Effector memory CD8-positive, alpha-beta T cell (primary cell): Measurements from ENCODE around the gene LRRC75A.
A peak's percentile ranks its signal among the peaks of the same experiment; 100 is the strongest.
"Not testable (repeated sequence)": the region's sequence is repeated elsewhere in the genome, so short reads cannot be mapped to it uniquely, and the experiment has no call there.

Experiments
- ATAC-seq: fragments of 150-1000 bp; cut with Tn5 transposase; replicated peaks from 2 replicates; pipeline ENCODE4 v1.10.0; 2021; ENCODE audit warnings: mild to moderate bottlenecking, moderate library complexity
- DNase-seq, 3 experiments: peaks; one replicate each; pipeline ENCODE4 v3.0.0; 2021
- H3K27ac Mint-ChIP-seq, 2 donors: one replicate each; pipeline ENCODE4 v1.8.0; 2022; ENCODE audit warnings: mild to moderate bottlenecking in 2 of 2, mixed read lengths in 2 of 2, moderate library complexity in 2 of 2
- H3K27me3 Mint-ChIP-seq, 2 donors: one replicate each; pipeline ENCODE4 v1.8.0; 2022; ENCODE audit warnings: mixed read lengths in 2 of 2
- H3K36me3 Mint-ChIP-seq: one replicate; pipeline ENCODE4 v1.8.0; 2022; ENCODE audit warnings: mild to moderate bottlenecking, moderate library complexity, mixed read lengths; ENCODE audit not compliant: insufficient read depth
- H3K4me1 Mint-ChIP-seq, 2 donors: one replicate each; pipeline ENCODE4 v1.8.0; 2022; ENCODE audit warnings: low read depth in 2 of 2, mixed read lengths in 2 of 2
- H3K4me3 Mint-ChIP-seq, 2 donors: one replicate each; pipeline ENCODE4 v1.8.0; 2022; ENCODE audit warnings: mild to moderate bottlenecking in 2 of 2, mixed read lengths in 2 of 2, moderate library complexity in 2 of 2
- H3K9me3 Mint-ChIP-seq, 2 donors: one replicate each; pipeline ENCODE4 v1.8.0; 2022; ENCODE audit warnings: mixed read lengths in 2 of 2
- total RNA-seq, 9 experiments: gene quantifications; one replicate each; lab custom pipeline; 2026; lab: John Stamatoyannopoulos, UW

The LRRC75A gene, protein sequence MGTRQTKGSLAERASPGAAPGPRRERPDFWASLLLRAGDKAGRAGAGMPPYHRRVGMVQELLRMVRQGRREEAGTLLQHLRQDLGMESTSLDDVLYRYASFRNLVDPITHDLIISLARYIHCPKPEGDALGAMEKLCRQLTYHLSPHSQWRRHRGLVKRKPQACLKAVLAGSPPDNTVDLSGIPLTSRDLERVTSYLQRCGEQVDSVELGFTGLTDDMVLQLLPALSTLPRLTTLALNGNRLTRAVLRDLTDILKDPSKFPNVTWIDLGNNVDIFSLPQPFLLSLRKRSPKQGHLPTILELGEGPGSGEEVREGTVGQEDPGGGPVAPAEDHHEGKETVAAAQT
- total RNA-seq, result 1.4 to 10.2 (median 6.3) reads per million in 9 experiments

- Mint-ChIP-seq H3K4me3 (peak within 1 kb of the TSS; percentile 71 to 76), H3K27ac (peak within 1 kb of the TSS; percentile 31 to 54), H3K36me3 (peaks cover 4% of the 10 kb centered on the region), H3K9me3 (no peaks in the 10 kb centered on the region), H3K27me3 (no peaks in the 10 kb centered on the region), H3K4me1 (peaks cover 12 to 13% of the 10 kb centered on the region in 2 donors)
- DNase-seq (peak; percentile 27 to 42 (median 32)), ATAC-seq (peak; percentile 87)
These were observed at the start of gene LRRC75A for GRCh38 chr17:16491703-16492612. Gene LRRC75A, minus strand, starts transcription at chr17:16492193. Its CDS starts 203 bp downstream, at chr17:16491990.

DNA sequence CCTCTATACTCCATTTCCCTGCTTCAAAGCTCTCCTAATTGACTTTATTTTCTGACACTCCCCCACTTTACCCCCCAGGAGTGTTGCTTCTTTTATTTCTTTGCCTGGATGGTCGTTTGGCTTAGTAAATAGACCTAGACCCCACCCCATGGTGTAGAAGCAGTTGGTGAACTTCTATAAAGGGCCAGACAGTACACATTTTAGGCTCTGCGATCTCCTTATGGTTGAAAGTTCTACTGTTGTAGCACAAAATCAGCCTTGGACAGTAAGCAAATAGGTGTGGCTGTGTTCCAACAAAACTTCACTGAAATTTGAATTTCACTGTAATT lies 45.1 kb upstream of the LRRC75A start:
- DNase-seq, result no peak
- Mint-ChIP-seq H3K4me3 (peak overlapping the region; percentile 98 to 100), H3K27ac (peak overlapping the region in 1 of 2 donors; percentile 96), H3K27me3 (peaks cover 0 to 5% of the 10 kb centered on the region in 2 donors), H3K4me1 (peaks cover 17 to 21% of the 10 kb centered on the region in 2 donors), H3K9me3 (peaks cover 0 to 2% of the 10 kb centered on the region in 2 donors), H3K36me3 (peaks cover 9% of the 10 kb centered on the region)
- no peak for ATAC-seq

DNA sequence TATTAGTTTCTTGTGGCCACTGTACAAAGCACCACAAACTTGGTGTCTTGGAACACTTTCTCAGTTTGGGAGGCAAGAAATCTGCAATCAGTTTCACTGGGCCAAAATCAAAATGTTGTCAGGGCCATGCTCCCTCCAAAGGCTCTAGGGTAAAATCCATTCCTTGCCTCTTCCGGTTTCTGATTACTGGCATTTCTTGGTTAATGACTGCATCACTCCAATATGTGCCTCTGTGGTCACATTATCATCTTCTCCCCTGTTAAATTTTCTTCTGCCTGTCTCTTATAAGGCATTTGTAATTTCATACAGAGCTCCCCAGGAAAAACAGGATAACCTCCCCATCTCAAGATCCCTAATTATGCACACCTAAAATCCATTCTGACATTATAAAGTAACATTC lies 42.2 kb upstream of the LRRC75A start:
- no peak for DNase-seq
- Mint-ChIP-seq H3K9me3 (peaks cover 0 to 2% of the 10 kb centered on the region in 2 donors), H3K4me1 (peaks cover 17 to 21% of the 10 kb centered on the region in 2 donors), H3K27me3 (peaks cover 21 to 27% of the 10 kb centered on the region in 2 donors), H3K27ac (no peak overlapping the region), H3K36me3 (peaks cover 9% of the 10 kb centered on the region), H3K4me3 (no peak overlapping the region)
- no peak for ATAC-seq

DNA sequence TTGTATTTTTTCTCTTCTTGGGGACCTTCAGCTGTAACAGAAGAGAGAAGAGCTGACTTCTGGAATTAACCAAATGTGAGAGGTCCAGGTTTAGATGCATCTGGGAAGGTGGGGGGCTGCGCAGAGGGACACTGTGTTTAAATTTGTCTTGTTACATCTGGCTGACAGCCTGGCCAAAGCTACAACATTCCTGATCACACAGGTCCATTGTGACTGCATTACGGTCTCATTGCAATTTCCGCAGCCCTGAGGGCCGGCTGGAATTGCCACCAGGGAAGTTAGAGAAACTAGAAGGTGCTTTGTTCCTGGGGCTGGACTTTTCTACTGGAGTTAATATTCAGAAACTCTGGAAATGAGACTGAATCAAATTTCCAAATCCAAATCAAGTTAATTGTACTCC lies 37.9 kb upstream of the LRRC75A start:
- Mint-ChIP-seq H3K36me3 (no peaks in the 10 kb centered on the region), H3K4me1 (peaks cover 1 to 2% of the 10 kb centered on the region in 2 donors), H3K9me3 (no peaks in the 10 kb centered on the region), H3K4me3 (no peak overlapping the region), H3K27ac (no peak overlapping the region), H3K27me3 (peaks cover 51 to 66% of the 10 kb centered on the region in 2 donors)
- ATAC-seq (no peak), DNase-seq (no peak)

DNA sequence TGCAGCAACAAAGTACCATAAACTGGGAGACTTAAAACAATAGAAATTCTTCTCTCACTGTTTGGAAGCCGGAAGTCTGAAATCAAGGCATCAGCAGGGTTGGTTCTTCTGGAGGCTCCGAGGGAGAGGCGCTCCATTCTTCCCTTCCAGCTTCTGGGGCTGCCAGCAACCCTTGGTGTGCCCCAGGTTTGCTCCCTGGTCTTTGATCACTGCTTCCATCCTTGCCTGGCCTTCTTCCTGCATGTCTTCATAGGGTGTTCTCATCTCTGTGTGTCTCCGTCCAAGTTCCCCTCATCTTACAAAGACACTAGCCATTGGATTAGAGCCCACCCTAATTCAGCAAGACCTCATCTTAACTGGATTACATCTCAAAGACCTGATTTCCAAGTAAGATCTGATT lies 35.3 kb upstream of the LRRC75A start:
- Mint-ChIP-seq H3K4me3 (no peak overlapping the region), H3K4me1 (no peaks in the 10 kb centered on the region), H3K36me3 (no peaks in the 10 kb centered on the region), H3K27me3 (peaks cover 52 to 69% of the 10 kb centered on the region in 2 donors), H3K9me3 (no peaks in the 10 kb centered on the region), H3K27ac (no peak overlapping the region)
- ATAC-seq, result no peak
- no peak for DNase-seq

GRCh38 chr17:16525556-16525955 lies 33.6 kb upstream of the LRRC75A start:
- ATAC-seq, DNase-seq, H3K27ac Mint-ChIP-seq, H3K9me3 Mint-ChIP-seq, H3K4me1 Mint-ChIP-seq, H3K36me3 Mint-ChIP-seq, H3K4me3 Mint-ChIP-seq: not testable (repeated sequence)
- peaks cover 45 to 65% of the 10 kb centered on the region in 2 donors for H3K27me3 Mint-ChIP-seq

DNA sequence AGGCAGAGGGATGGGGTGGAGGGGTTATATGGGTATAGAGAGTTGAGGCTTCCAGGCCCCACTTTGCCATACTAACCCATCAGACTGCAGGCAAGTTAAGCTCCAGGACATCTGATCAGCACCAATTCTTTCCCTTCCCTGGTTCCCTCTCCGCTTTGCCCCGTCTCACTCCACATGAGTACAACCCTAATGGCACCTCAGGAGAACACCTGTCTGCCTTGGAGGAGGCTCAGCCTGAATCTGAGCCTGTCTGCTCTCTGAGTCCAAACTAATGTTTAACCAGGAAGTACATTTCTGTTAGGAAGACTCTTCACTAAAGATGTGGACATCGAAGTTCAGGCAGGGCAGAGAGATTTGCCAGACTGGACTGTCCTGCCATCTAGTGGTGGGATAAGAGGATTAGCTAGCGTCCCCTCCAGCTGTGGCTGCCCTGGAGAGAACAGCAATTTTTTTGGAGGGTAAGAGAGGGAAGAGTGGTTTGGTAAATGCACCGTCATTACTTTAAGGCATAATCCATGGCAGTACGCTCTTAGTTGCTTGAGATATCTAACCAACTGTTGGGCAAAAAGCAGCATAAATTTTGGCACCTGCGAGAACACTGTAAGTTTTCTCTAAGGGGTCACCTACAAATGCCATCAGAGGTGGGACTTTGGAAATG lies 29.2 kb upstream of the LRRC75A start:
- Mint-ChIP-seq H3K9me3 (no peaks in the 10 kb centered on the region), H3K4me1 (peaks cover 0 to 3% of the 10 kb centered on the region in 2 donors), H3K27me3 (peaks cover 36 to 71% of the 10 kb centered on the region in 2 donors), H3K4me3 (no peak overlapping the region), H3K36me3 (no peaks in the 10 kb centered on the region), H3K27ac (peak overlapping the region in 1 of 2 donors; percentile 12)
- DNase-seq (peak; percentile 59 to 61 (median 60)), ATAC-seq (peak; percentile 97)

DNA sequence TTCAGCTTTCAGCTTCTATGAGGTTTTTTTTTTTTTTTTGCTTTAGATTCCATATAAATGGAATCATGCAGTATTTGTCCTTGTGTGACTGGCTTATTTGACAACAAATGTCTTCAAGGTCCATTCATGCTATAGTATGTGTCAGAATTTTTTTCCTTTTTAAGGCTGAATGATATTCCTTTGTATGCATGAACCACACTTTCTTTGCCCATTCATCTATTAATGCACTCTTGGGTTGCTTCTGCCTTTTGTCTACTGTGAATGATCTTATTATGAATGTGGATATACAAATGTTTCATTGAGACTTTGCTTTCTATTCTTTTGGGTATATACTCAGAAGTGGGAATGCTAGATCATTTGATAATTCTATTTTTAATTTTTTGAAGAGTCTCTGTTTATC lies 27.0 kb upstream of the LRRC75A start:
- Mint-ChIP-seq H3K4me3 (no peak overlapping the region), H3K4me1 (peaks cover 0 to 3% of the 10 kb centered on the region in 2 donors), H3K9me3 (no peaks in the 10 kb centered on the region), H3K27me3 (peaks cover 53 to 84% of the 10 kb centered on the region in 2 donors), H3K27ac (no peak overlapping the region), H3K36me3 (no peaks in the 10 kb centered on the region)
- no peak for ATAC-seq
- DNase-seq, result no peak

DNA sequence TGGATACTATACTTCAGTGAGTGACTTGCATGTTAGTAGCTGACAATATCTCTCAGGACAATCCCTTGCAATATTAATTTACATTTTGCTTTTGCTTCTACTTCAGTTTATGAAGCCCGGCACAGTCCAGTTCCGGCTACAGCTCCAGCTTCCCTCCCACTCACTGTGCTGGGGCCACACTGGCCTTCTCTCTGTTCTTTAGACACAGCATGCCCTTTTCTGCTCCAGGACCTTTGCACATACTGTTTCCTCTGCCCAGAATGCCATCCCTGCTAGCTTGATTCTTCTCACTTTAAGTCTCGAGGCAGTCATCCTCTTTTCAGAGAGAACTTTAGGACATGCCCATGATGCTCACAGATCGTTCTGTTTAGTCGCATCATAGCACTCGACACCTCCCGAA lies 25.5 kb upstream of the LRRC75A start:
- no peaks in the 10 kb centered on the region for H3K9me3 Mint-ChIP-seq
- DNase-seq (no peak), ATAC-seq (no peak)
- peaks cover 0 to 3% of the 10 kb centered on the region in 2 donors for H3K4me1 Mint-ChIP-seq
- H3K36me3 Mint-ChIP-seq, result no peaks in the 10 kb centered on the region
- peaks cover 56 to 86% of the 10 kb centered on the region in 2 donors for H3K27me3 Mint-ChIP-seq
- no peak overlapping the region for H3K4me3 Mint-ChIP-seq
- no peak overlapping the region for H3K27ac Mint-ChIP-seq

- peaks cover 3 to 7% of the 10 kb centered on the region in 2 donors for H3K4me1 Mint-ChIP-seq
- H3K27me3 Mint-ChIP-seq, result peaks cover 51 to 84% of the 10 kb centered on the region in 2 donors
- no peak for ATAC-seq
- H3K36me3 Mint-ChIP-seq, result no peaks in the 10 kb centered on the region
- H3K4me3 Mint-ChIP-seq, result no peak overlapping the region
- no peak overlapping the region for H3K27ac Mint-ChIP-seq
- H3K9me3 Mint-ChIP-seq, result no peaks in the 10 kb centered on the region
- DNase-seq, result no peak
These were observed 24.6 kb upstream of the LRRC75A start for GRCh38 chr17:16516594-16517051.

DNA sequence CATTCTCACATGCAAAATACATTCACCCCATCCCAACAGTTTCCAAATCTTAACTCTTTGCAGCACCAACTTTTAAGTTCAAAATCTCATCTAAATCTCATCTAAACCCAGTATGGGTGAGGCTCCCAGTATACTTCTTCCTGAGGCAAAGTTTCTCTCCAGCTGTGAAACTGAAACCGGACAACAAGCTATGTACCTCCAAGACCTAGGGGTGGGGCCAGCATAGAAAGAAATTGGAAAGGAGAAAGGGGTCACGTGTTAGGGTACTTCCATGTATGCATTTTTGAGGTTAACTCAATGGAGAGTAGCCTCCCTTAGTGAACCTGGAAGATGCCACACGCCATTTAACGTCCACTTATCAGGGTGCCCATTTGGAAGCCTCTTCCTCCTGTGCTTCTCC lies 23.9 kb upstream of the LRRC75A start:
- Mint-ChIP-seq H3K27me3 (peaks cover 51 to 77% of the 10 kb centered on the region in 2 donors), H3K9me3 (no peaks in the 10 kb centered on the region), H3K4me1 (peaks cover 3 to 4% of the 10 kb centered on the region in 2 donors), H3K36me3 (no peaks in the 10 kb centered on the region), H3K4me3 (no peak overlapping the region), H3K27ac (no peak overlapping the region)
- ATAC-seq (no peak), DNase-seq (no peak)

DNA sequence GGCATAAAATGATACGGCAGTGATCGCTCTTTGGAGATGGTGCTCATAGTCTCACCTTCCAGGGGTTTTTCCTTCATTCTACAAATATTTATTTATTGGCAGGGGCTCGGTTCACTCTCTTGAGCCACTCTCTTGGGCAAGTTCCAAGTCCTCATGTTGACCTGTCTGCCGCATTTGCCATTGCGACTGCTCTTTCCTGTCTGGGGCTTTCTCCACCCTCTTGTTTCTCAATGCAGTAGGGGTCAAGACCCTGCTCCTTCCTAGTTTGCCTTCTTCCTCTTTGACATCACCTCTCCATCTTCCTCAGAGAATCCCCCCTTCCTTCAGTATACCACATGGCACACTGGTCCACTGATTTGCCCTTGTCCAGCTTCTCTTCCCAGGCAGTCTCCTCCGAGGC lies 21.9 kb upstream of the LRRC75A start:
- H3K27me3 Mint-ChIP-seq, result peaks cover 48 to 56% of the 10 kb centered on the region in 2 donors
- H3K27ac Mint-ChIP-seq, result no peak overlapping the region
- no peaks in the 10 kb centered on the region for H3K36me3 Mint-ChIP-seq
- H3K9me3 Mint-ChIP-seq, result no peaks in the 10 kb centered on the region
- H3K4me1 Mint-ChIP-seq, result peaks cover 3 to 4% of the 10 kb centered on the region in 2 donors
- no peak for ATAC-seq
- no peak for DNase-seq
- H3K4me3 Mint-ChIP-seq, result no peak overlapping the region

- Mint-ChIP-seq H3K4me3 (no peak overlapping the region), H3K9me3 (no peaks in the 10 kb centered on the region), H3K27ac (no peak overlapping the region), H3K4me1 (peaks cover 3 to 4% of the 10 kb centered on the region in 2 donors), H3K27me3 (peaks cover 33 to 38% of the 10 kb centered on the region in 2 donors), H3K36me3 (no peaks in the 10 kb centered on the region)
- no peak for ATAC-seq
- DNase-seq, result no peak
These were observed 20.0 kb upstream of the LRRC75A start for GRCh38 chr17:16512011-16512410.
